SJSA1 (cell line): ENCODE data around the gene DIS3. TPM values are rescaled to one million over a fixed set of nuclear protein-coding genes. Genes with fewer than 3 reads are reported as not detected.

Experiments
- DNase-seq, 2 experiments: peaks; one replicate each; pipeline ENCODE4 v3.0.0-alpha.2; 2015 to 2020; ENCODE audit warnings: low spot score in 2 of 2, low read depth in 1 of 2
- H3K27ac ChIP-seq: fragments of 250-450 bp; sonication (Bioruptor Pico); 2 replicates; pipeline ENCODE4 v1.5.1; 2020; ENCODE audit warnings: mild to moderate bottlenecking, moderate library complexity
- H3K27me3 ChIP-seq: fragments of 250-450 bp; sonication (Bioruptor Pico); replicated peaks from 2 replicates; pipeline ENCODE4 v1.5.1; 2020; ENCODE audit warnings: mild to moderate bottlenecking, moderate library complexity
- H3K36me3 ChIP-seq: fragments of 250-450 bp; sonication (Bioruptor Pico); 2 replicates; pipeline ENCODE4 v1.5.1; 2020; ENCODE audit warnings: mild to moderate bottlenecking
- H3K4me1 ChIP-seq: fragments of 250-450 bp; sonication (Bioruptor Pico); replicated peaks from 2 replicates; pipeline ENCODE4 v1.6.1; 2021; ENCODE audit warnings: mild to moderate bottlenecking
- H3K4me3 ChIP-seq: fragments of 250-450 bp; sonication (Bioruptor Pico); 2 replicates; pipeline ENCODE4 v1.5.1; 2020; ENCODE audit warnings: mild to moderate bottlenecking
- H3K9me3 ChIP-seq: fragments of 250-450 bp; sonication (Bioruptor Pico); replicated peaks from 2 replicates; pipeline ENCODE4 v1.5.1; 2020; ENCODE audit warnings: mild to moderate bottlenecking
- total RNA-seq: library from RNA; depleted of rRNA; stranded (reverse); fragments of >200 nt; shearing (Covaris generic); gene quantifications from 2 replicates; pipeline ENCODE4 v1.2.3, GENCODE V29; 2014; rRNA removed

Gene DIS3
- total RNA-seq, 1 experiment from 2014 or later = 25.6 TPM

GRCh38 chr13:72716776-72717175 lies 64.9 kb downstream of the DIS3 start:
- peaks cover 62% of the 10 kb centered on the region for H3K36me3 ChIP-seq
- no peaks in the 10 kb centered on the region for H3K4me1 ChIP-seq
- no peaks in the 10 kb centered on the region for H3K27me3 ChIP-seq
- DNase-seq = no peak
- H3K9me3 ChIP-seq = no peaks in the 10 kb centered on the region
- H3K27ac ChIP-seq = no peak overlapping the region
- H3K4me3 ChIP-seq = no peak overlapping the region

Other genes with a start within 250 kb of the DIS3 start
- 53.0 and 76.5 TPM in 2 replicates for gene MZT1, start 54.3 kb downstream of the DIS3 start, total RNA-seq
- gene BORA, start 54.0 kb downstream of the DIS3 start, total RNA-seq = 12.8 and 16.1 TPM in 2 replicates
- gene PIBF1, start 233 bp upstream of the DIS3 start, total RNA-seq = 14.4 and 15.3 TPM in 2 replicates